CD4-positive, alpha-beta T cell treated with Interleukin-21 for 1 hour (primary cell): ENCODE data around the gene AGMO.

Source experiments
- DNase-seq: peaks from one replicate; pipeline ENCODE4 v3.0.0-alpha.2; 2020

AGMO gene

DNA sequence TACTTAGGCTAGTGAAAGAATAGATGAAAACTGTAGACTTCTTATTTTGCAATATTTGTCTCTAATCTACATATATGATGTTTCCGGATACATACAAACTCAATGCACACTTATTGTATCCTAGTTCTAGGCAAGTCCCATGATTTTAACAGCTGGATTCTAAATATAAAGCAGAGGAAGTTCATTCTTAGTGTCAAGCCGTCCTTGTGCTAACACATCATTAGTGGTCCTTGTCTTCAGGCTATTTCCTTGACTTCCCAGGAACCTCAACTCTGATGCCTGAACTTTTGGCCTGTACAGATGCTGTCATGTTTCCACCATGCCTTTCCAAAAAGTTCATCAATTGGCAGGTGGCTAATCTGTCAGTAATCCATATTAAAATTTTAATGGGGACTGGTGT lies 357.4 kb downstream of the AGMO start:
- no peak for DNase-seq

DNA sequence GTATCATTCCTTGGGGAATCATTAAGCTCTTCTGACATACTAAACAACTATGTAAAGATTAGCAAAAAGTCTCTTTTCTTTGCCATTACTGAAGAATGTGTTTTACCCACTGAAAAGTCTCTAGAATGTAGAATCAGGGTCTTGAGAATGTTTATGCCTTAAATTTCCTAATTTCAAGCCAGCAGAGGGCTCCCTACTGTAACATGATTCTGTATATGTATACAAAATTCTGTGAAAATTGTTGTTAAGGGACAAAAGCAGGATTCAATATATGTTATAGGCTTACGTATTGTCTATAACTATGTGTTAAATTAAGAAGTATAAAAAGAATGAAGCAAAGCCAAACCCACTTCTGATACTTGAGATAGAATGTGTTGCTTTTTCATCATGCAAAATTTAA lies 362.3 kb downstream of the AGMO start:
- no peak for DNase-seq

GRCh38 chr7:15197042-15197977 lies 364.5 kb downstream of the AGMO start:
- DNase-seq = no peak

DNA sequence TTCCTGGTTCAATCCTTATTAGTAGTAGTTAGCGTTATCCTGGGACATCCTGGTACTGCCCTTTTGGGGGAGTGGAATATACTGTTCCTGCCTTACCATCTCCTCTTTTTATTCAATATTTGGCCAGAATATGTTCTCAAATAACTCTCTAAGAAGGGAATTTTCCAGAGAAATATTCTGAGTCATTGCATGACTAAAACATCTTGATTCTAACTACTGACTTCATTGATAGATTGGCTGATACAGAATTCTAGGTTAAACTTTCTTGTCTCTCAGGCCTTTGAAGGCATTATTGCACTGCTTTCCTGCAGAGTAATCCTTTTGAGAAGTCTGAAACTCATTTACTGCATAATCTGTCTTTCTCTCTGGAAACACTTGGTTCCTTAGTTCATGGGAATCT lies 383.8 kb downstream of the AGMO start:
- no peak for DNase-seq

DNA sequence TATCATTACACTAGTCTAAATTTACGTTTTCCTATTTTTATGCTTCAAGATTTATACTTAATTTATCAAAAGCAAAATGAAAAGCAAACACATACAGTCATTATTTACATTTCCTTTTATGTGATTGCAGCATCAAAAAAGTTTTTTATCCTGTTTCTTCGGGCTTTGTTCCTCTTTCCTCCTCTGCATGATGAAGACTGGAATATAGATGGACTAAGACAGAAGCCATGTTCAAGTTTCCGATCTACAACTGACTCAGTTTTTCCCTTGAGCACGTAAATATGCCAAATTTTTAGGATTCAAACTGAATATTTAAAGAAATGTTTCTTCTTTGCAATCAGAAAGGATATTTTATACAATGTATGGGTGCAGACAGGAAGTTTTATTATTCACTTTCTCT lies 385.7 kb downstream of the AGMO start:
- DNase-seq = no peak

DNA sequence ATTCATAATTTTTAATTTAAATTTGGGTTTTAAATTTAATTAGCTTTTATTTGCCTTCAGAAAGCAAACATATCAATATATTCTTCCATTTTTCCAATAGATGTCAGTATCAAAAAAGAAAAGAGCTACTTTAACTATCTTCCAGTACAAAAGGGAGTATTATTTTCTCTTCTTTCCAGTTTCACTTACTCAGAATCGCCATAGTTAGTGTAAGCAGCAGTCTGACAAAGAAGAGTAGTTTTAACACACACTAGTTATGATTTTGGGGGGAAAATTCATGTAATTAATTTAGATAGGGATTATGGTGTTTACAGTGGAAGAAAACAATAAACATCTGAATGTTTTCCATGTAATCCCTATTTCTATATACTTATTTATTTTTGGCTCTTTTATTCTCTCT lies 386.7 kb downstream of the AGMO start:
- DNase-seq = no peak

DNA sequence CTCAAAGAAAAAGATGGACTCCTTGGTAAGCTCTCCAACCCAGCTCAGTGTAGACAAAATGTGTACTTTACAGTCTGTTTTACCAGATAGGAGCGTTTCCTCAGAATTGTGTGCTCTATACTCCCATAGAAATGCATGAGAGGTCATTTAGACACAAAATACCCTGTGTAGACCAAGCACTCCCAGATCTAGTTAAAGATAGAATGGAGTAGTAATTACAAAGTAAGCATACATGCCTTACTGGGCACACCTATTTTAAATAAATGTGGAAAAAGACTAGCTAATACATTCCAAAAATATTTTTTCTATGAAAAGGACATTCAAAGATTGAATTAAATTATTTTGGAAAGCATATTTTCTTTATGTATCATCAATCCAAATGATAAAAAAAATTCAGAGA lies 387.3 kb downstream of the AGMO start:
- no peak for DNase-seq

GRCh38 chr7:15168489-15168888 lies 393.3 kb downstream of the AGMO start:
- no peak for DNase-seq

DNA sequence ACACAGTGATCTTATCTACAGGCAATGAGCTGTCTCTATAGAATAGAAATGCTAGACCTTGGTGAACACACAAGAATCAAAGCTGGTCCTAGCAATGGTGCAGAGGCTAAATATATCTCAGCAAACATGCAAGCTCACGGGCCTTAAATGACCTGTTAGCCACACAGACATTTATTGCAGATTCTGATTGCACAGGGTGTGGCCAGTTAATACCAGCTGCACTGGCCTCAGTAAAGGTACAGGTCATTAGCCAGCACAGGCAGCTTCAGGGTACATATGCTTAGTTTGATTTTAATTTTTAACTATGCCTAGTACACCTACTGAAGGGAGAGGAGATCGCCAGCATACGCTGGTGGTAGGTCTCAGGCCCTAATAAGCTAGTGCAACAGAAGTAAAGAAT lies 393.9 kb downstream of the AGMO start:
- no peak for DNase-seq

- no peak for DNase-seq
Measured at GRCh38 chr7:15166620-15167019, 395.2 kb downstream of the AGMO start.

GRCh38 chr7:15159261-15159660 lies 402.6 kb downstream of the AGMO start:
- no peak for DNase-seq

- no peak for DNase-seq
Measured at GRCh38 chr7:15158141-15158810, 403.5 kb downstream of the AGMO start.
